ENCODE data around the gene NMU.

NMU gene

DNA sequence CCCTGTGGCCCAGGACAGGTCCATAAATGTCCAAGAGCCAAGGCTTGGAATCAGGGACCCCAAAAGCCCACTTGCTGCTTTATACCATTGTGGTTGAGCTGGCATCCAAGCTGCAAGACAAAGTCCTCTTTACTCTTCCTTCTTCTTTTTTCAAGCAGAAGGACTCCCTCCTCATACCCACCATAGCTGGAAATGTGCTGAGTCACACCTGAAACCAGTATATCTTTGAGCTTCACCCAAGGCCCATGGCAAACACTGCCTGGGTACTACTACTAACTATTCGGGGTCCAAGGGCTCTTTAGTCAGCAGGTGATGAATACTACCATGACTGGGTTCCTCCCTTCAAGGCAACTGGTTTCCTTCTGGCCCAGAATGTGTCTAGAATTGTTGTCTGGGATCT lies 37.3 kb upstream of the NMU start:
- ChIA-PET CTCF (no interaction called here), POLR2A (no interaction called here)
- TF ChIP-seq SETDB1 (IDR thresholded peaks at IDR 0.05; ENCODE audit: insufficient read length, low read length) (no peak), ZNF132 (tag by site-specific recombination; IDR thresholded peaks at IDR 0.05; ENCODE audit: borderline replicate concordance) (no peak), ZNF792 (tag by site-specific recombination; IDR thresholded peaks at IDR 0.05) (no peak), ZNF701 (tag by site-specific recombination; IDR thresholded peaks at IDR 0.05) (no peak), ZNF423 (tag by site-specific recombination; IDR thresholded peaks at IDR 0.05) (no peak), ZNF394 (tag by site-specific recombination; IDR thresholded peaks at IDR 0.05; ENCODE audit: borderline replicate concordance) (no peak), ZNF223 (tag by site-specific recombination; IDR thresholded peaks at IDR 0.05) (no peak), YY2 (tag by site-specific recombination; IDR thresholded peaks at IDR 0.05) (no peak), KLF7 (tag by site-specific recombination; IDR thresholded peaks at IDR 0.05; ENCODE audit: borderline replicate concordance) (no peak), ZNF555 (tag by site-specific recombination; conservative IDR thresholded peaks at IDR 0.05) (no peak)
- TF ChIP-seq, protein P1, sequence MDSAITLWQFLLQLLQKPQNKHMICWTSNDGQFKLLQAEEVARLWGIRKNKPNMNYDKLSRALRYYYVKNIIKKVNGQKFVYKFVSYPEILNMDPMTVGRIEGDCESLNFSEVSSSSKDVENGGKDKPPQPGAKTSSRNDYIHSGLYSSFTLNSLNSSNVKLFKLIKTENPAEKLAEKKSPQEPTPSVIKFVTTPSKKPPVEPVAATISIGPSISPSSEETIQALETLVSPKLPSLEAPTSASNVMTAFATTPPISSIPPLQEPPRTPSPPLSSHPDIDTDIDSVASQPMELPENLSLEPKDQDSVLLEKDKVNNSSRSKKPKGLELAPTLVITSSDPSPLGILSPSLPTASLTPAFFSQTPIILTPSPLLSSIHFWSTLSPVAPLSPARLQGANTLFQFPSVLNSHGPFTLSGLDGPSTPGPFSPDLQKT (IDR thresholded peaks at IDR 0.05; ENCODE audit: borderline replicate concordance, low read depth, low read length) = no peak
- TF ChIP-seq, protein P2, sequence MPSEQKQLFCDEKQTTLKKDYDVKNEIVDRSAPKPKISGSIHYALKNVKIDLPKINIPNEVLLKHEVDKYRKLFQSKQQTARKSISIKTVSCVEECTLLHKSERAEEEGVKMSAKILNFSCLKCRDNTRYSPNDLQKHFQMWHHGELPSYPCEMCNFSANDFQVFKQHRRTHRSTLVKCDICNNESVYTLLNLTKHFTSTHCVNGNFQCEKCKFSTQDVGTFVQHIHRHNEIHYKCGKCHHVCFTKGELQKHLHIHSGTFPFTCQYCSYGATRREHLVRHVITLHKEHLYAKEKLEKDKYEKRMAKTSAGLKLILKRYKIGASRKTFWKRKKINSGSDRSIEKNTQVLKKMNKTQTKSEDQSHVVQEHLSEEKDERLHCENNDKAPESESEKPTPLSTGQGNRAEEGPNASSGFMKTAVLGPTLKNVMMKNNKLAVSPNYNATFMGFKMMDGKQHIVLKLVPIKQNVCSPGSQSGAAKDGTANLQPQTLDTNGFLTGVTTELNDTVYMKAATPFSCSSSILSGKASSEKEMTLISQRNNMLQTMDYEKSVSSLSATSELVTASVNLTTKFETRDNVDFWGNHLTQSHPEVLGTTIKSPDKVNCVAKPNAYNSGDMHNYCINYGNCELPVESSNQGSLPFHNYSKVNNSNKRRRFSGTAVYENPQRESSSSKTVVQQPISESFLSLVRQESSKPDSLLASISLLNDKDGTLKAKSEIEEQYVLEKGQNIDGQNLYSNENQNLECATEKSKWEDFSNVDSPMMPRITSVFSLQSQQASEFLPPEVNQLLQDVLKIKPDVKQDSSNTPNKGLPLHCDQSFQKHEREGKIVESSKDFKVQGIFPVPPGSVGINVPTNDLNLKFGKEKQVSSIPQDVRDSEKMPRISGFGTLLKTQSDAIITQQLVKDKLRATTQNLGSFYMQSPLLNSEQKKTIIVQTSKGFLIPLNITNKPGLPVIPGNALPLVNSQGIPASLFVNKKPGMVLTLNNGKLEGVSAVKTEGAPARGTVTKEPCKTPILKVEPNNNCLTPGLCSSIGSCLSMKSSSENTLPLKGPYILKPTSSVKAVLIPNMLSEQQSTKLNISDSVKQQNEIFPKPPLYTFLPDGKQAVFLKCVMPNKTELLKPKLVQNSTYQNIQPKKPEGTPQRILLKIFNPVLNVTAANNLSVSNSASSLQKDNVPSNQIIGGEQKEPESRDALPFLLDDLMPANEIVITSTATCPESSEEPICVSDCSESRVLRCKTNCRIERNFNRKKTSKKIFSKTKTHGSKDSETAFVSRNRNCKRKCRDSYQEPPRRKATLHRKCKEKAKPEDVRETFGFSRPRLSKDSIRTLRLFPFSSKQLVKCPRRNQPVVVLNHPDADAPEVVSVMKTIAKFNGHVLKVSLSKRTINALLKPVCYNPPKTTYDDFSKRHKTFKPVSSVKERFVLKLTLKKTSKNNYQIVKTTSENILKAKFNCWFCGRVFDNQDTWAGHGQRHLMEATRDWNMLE (tag by site-specific recombination; conservative IDR thresholded peaks at IDR 0.05; ENCODE audit: low read depth) = no peak
- Histone ChIP-seq H3K36me3 (ENCODE audit: control insufficient read depth in 2 of 2, insufficient read depth in 1 of 2, low read length in 2 of 2) (no peaks in the 10 kb centered on the region), H3K4me1 (ENCODE audit: control insufficient read depth, insufficient read depth, low read length) (no peaks in the 10 kb centered on the region), H3K4me3 (ENCODE audit: low read depth, low read length) (no peak overlapping the region), H3K9me3 (ENCODE audit: control insufficient read depth, insufficient read depth, low read depth, low read length) (no peaks in the 10 kb centered on the region), H3K27ac (ENCODE audit: extremely low read depth, low read depth, low read length) (no peak overlapping the region)

DNA sequence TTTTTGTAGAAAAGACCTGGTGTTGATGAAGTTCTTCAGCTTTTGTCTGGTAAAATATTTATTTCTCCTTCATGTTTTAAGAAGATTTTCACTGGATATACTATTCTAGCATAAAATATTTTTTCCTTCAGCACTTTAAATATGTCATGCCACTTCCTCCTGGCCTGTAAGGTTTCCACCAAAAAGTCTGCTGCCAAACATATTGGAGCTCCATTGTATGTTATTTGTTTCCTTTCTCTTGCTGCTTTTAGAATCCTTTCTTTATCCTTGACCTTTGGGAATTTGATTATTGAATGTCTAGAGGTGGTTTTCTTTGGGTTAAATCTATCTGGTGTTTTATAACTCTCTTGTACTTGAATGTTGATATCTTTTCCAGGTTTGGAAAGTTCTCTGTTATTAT lies 35.6 kb upstream of the NMU start:
- POLR2A ChIA-PET = no interaction called here
- Histone ChIP-seq H3K4me3 (ENCODE audit: low read depth, low read length) (no peak overlapping the region), H3K27ac (ENCODE audit: extremely low read depth, low read depth, low read length) (no peak overlapping the region), H3K4me1 (ENCODE audit: control insufficient read depth, insufficient read depth, low read length) (no peaks in the 10 kb centered on the region), H3K9me3 (ENCODE audit: control insufficient read depth, insufficient read depth, low read depth, low read length) (no peaks in the 10 kb centered on the region), H3K36me3 (ENCODE audit: control insufficient read depth in 2 of 2, insufficient read depth in 1 of 2, low read length in 2 of 2) (no peaks in the 10 kb centered on the region)
- CTCF ChIA-PET = interaction anchor here (0.7 kb wide), 1 partner anchor 35 kb away, joined by 3 read pairs; the partner anchor contains the start of gene NMU
- TF ChIP-seq ZNF624 (tag by site-specific recombination; IDR thresholded peaks at IDR 0.05) = no peak
- no peak for TF ChIP-seq ZNF843 (tag by site-specific recombination; IDR thresholded peaks at IDR 0.05)
- TF ChIP-seq ZNF654 (tag by site-specific recombination; IDR thresholded peaks at IDR 0.05; ENCODE audit: low read depth) = no peak
- TF ChIP-seq ZNF433 (tag by site-specific recombination; IDR thresholded peaks at IDR 0.05; ENCODE audit: low read depth) = no peak
- no peak for TF ChIP-seq ZSCAN23 (tag by site-specific recombination; IDR thresholded peaks at IDR 0.05)
- TF ChIP-seq ZNF830 (tag by site-specific recombination; IDR thresholded peaks at IDR 0.05; ENCODE audit: low read depth) = no peak
- TF ChIP-seq, protein P3, sequence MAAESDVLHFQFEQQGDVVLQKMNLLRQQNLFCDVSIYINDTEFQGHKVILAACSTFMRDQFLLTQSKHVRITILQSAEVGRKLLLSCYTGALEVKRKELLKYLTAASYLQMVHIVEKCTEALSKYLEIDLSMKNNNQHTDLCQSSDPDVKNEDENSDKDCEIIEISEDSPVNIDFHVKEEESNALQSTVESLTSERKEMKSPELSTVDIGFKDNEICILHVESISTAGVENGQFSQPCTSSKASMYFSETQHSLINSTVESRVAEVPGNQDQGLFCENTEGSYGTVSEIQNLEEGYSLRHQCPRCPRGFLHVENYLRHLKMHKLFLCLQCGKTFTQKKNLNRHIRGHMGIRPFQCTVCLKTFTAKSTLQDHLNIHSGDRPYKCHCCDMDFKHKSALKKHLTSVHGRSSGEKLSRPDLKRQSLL (tag by site-specific recombination; IDR thresholded peaks at IDR 0.05) = no peak
- no peak for TF ChIP-seq GLI2 (tag by site-specific recombination; IDR thresholded peaks at IDR 0.05; ENCODE audit: borderline replicate concordance, low read depth)
- TF ChIP-seq ZNF112 (tag by site-specific recombination; IDR thresholded peaks at IDR 0.05) = no peak
- no peak for TF ChIP-seq ZNF23 (tag by site-specific recombination; IDR thresholded peaks at IDR 0.05; ENCODE audit: borderline replicate concordance)
